ENCODE data around the gene ITIH4.
A peak's percentile ranks its signal among the peaks of the same experiment; 100 is the strongest.

ITIH4 gene

DNA sequence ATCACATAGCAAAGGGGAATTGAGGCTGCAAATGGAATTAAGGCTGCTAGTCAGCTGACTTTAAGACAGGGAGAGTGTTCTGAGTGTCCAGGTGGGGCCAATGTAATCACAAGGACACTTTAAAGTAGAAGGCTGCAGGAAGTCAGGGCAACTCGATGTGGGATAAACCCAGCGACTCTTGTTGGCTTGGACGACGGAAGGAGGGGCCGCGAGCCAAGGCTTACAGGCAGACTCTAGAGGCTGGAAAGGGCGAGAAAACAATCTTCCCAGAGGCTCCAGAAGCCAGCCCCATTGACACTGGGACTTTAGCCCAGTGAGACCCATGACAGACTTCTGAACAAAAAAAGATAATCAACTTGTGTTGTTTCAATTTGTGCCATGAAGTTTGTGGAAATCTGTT, 17.3 kb upstream of the ITIH4 start:
- no peak for DNase-seq

- no peak for DNase-seq
Measured at GRCh38 chr3:52847241-52847640, 16.8 kb upstream of the ITIH4 start.

GRCh38 chr3:52846432-52846965, 16.0 kb upstream of the ITIH4 start:
- DNase-seq: no peak

DNA sequence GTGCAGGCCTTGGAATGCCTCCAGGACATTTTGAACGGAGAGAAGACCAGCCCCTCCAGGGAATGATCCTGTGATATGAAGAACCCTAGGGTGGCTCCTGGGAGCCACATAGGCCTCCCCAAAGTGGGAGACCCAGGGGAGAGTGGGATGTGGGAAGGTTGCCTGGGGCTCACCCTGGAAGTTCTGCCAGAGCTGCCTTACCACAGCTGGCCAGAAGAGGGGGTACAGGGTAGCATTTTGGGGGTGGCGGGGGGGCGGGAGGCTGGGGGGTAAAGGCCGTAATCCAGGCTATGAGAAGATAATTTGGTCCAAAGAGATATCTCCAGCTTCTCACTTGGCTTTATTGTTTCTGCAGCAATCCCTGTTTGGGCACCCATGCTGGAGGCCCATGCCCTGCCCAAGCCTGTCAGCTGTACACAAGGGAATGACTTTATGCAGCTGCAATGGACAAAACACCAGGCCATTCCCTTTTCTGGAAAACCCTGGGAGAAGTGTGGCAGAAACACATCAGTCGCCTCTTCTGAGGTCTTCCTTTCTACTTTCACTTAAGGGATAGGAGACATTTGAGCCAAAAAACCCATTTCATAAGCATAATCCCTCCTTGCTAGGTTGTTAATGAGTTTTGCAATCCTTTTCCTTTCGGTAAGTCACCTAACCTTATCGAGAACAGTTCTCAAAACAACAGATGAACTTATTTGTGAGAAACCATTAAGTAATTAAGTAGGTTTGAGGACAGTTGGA, 15.4 kb upstream of the ITIH4 start:
- DNase-seq: no peak

DNA sequence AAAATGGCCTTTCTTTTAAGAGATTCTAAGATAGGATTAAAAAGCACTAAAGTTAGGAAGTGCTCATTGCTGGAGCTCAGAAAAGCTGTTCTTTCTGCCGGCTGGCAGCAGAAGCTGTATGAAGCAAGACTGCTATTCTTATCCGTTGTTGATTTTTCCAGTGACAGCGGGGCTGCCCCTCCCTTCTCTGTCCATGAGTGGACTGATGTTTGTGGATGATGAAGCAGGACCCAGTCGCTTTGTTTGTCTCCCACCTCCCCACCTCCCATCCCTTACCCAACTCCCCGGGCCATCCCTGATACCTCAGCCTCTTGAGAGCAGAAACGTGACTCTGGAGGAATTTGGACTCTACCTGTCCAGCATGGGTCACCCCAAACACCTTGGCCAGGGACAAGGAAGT, 14.7 kb upstream of the ITIH4 start:
- no peak for DNase-seq

GRCh38 chr3:52844290-52844975, 14.0 kb upstream of the ITIH4 start:
- DNase-seq: no peak

DNA sequence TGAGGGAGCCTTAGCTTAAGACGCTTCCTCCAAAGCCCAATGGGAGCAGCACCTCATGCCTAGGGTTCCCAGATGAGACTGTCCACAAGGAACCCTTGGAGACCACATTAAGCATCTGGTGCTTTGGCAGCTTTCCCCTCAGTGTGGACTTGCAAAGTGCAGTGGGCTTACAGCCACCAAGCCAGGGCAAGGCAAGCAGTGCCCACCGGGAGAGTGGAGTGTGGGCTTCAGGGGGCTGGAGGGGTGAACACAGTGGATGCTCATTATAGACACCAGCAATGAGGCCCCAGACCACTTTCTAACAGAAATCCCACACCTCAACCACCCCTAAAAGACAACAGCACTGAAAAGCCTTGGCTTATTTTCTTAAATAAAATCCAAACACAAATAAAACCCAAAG, 13.4 kb upstream of the ITIH4 start:
- no peak for DNase-seq

- no peak for DNase-seq
Measured at GRCh38 chr3:52843108-52843865, 12.8 kb upstream of the ITIH4 start.

GRCh38 chr3:52842424-52842823, 12.0 kb upstream of the ITIH4 start:
- no peak for DNase-seq

DNA sequence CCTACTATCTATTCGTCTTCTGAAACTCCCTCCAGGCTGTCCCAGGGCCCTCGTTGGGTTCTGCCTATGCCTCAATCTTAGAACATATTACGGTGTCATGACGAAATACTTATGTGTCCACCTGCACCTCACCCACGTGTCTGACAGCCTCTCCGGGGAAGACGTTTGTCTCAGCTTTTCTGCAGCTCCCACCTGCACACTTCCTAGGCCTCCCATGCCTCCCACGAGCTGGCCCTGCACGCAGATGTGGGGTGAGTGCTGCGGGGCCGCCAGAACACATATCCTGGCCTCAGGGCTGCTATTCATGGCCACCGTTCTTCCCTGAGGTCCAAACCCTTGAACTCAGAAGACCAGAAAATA, 11.5 kb upstream of the ITIH4 start:
- no peak for DNase-seq

GRCh38 chr3:52841211-52841980, 10.9 kb upstream of the ITIH4 start:
- DNase-seq: no peak

DNA sequence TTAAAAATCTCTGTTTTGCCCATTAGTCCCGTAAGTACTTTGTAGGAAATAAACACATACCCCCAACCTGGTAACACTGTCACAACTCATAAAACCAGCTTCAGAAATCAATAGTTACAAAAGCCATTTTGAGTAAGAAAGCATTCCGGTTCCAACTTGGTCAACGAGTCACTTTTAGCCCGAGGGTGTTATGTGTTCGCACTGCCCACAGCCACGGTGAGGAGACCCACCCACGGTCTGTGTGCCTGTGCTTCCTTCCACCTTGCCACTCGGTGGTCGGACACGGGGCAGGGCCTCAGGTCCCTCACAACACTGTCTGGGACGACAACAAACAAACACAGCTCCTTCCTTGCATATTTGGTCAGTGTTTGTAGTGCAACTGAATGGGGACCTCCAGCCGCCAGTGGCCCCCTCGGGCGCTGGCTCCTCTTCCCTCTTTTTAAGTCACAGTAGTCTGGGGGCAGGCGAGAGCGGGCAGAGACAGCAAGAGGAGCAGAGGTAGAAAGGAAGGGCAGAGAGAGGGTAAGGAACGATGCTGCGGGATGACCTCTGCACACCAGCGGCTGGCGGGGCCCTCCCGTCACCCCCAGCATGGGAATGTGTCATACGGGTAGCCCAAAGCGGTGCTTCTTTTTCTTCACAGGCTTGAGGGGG, 9.5 kb upstream of the ITIH4 start:
- DNase-seq: no peak

GRCh38 chr3:52839268-52839575, 8.8 kb upstream of the ITIH4 start:
- DNase-seq: no peak

- DNase-seq: peak; percentile 11
Measured at GRCh38 chr3:52838561-52839267, 8.2 kb upstream of the ITIH4 start.

DNA sequence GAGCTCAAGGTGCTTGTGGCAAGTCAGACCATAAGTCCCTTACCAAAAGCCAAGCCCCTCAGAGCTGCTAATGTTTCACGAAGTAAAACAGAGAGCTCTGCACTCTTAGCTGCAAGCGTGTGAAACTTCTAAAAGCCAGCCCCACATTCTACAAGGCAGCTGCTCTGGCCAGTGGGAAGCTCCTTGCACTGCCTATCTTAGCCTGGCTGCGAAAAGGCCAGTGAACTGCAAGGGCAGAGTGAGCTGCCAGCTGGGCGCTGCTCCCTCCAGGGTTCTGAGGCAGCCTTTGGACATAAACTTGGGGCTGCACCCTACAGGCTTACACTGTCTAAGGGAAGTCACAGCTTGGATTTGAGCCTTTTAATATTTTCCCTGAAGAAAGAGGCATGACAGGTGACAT, 6.5 kb upstream of the ITIH4 start:
- no peak for DNase-seq

GRCh38 chr3:52836471-52836845, 6.0 kb upstream of the ITIH4 start:
- DNase-seq: no peak

DNA sequence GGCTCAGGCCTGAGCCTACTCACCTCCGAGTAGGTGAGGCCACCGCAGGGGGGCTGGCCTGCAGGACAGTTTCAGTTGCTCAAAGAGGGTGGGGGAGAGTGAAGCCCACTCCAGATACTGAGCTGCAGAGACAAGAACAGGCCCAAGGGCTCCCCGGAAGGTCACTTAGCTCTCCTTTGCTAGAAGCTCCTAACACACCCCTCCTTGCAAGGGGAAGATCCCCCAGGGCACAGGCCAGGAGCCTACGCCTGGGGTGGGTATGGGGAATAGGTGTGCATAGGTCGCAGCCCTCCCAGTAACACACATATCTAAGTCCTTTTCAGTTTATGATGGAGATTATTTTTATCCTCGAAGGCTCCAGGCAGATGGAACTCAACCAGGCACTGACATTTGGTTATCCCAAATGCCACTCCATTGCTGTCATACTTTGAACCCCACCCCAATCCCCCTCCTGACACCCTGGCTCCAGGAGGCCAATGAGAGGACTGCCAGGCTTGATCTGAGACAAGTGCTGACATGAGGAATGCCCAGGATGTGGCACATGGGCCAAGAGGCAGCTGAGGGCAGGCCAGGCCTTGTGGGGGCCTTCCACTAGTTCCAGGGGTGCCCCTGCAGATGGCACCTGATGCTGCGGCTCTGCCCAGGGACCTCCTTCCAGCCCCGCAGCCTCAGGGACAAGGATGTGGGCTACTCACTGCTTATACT, 5.4 kb upstream of the ITIH4 start:
- no peak for DNase-seq

DNA sequence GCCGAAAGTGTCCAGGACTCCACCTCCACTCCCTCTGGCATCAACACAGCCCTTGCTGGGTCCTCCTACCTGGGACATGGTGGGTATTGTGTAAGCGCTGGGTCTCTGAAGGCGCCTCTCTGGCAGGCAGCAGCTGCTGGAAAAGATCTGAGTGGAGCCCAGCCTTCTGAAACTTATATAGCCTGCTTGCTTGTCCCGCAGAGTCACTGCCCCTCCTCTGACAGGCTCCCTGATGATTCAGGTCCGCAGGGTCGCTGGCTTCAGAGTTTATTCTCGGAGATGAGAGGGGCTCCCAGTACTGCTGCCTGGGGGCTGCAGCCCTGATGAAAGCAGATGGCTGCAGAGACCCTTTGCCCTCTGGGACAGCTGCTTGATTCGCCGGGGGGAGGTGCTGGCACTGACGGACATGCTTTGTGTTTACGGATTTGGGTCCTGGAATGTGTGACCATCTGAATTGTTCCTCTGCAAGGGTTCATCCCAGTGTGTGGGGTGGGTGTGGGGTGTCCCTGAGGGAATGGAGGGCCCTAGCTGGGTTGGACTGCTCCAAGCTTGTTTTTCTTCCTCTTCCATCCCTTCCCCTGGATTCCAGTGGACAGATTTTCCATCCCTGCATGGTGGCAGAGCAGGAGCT, 4.5 kb upstream of the ITIH4 start, which contains the start of gene MUSTN1:
Gene MUSTN1, minus strand, starts transcription at position 149 of the 631 bp plus-strand sequence. Its CDS starts 71 bp downstream, at position 78.
- no peak for DNase-seq

GRCh38 chr3:52833202-52833601, 2.7 kb upstream of the ITIH4 start:
- no peak for DNase-seq

GRCh38 chr3:52831500-52832301, 1.2 kb upstream of the ITIH4 start:
- no peak for DNase-seq

Measured in CD4-positive, alpha-beta T cell treated with Interleukin-4 for 4 hours (primary cell).